Central memory CD8-positive, alpha-beta T cell (primary cell): ENCODE measurements around the gene PHF1.

ENCODE experiments used
- ATAC-seq: fragments of 150-1000 bp; cut with Tn5 transposase; replicated peaks from 2 replicates; pipeline ENCODE4 v1.10.0; 2022; ENCODE audit warnings: mild to moderate bottlenecking, moderate FRiP score, moderate number of reproducible peaks; ENCODE audit not compliant: poor library complexity, severe bottlenecking; ENCODE audit errors: extremely low read depth
- DNase-seq, 2 donors: peaks; one replicate each; pipeline ENCODE4 v3.0.0; 2021; ENCODE audit warnings: low spot score in 2 of 2
- H3K27ac Mint-ChIP-seq: one replicate; pipeline ENCODE4 v1.8.0; 2022; ENCODE audit warnings: low read depth, mild to moderate bottlenecking, moderate library complexity, mixed read lengths
- H3K27me3 Mint-ChIP-seq: one replicate; pipeline ENCODE4 v1.8.0; 2022; ENCODE audit warnings: mixed read lengths
- H3K36me3 Mint-ChIP-seq: one replicate; pipeline ENCODE4 v1.8.0; 2022; ENCODE audit warnings: mild to moderate bottlenecking, moderate library complexity, mixed read lengths; ENCODE audit not compliant: insufficient read depth
- H3K4me1 Mint-ChIP-seq: one replicate; pipeline ENCODE4 v1.8.0; 2022; ENCODE audit warnings: mixed read lengths
- H3K4me3 Mint-ChIP-seq: one replicate; pipeline ENCODE4 v1.8.0; 2022; ENCODE audit warnings: mild to moderate bottlenecking, moderate library complexity, mixed read lengths
- H3K9me3 Mint-ChIP-seq: one replicate; pipeline ENCODE4 v1.8.0; 2022; ENCODE audit warnings: mixed read lengths

The PHF1 gene

GRCh38 chr6:33425668-33426577 lies 15.1 kb downstream of the PHF1 start:
- Mint-ChIP-seq H3K4me3 (peak overlapping the region; percentile 79), H3K27me3 (no peaks in the 10 kb centered on the region), H3K4me1 (peaks cover 66% of the 10 kb centered on the region), H3K27ac (peak overlapping the region; percentile 87), H3K9me3 (no peaks in the 10 kb centered on the region), H3K36me3 (peaks cover 25% of the 10 kb centered on the region)
- ATAC-seq (peak; percentile 35), DNase-seq (peak; percentile 49 to 62)

GRCh38 chr6:33426590-33427511 lies 16.0 kb downstream of the PHF1 start:
- DNase-seq, result peak in 1 of 2 donors; percentile 46
- peak; percentile 62 for ATAC-seq

GRCh38 chr6:33427585-33428223 lies 16.9 kb downstream of the PHF1 start:
- peak; percentile 2 for ATAC-seq
- Mint-ChIP-seq H3K27ac (peak overlapping the region; percentile 87), H3K9me3 (no peaks in the 10 kb centered on the region), H3K4me3 (peak overlapping the region; percentile 79), H3K27me3 (no peaks in the 10 kb centered on the region), H3K4me1 (peaks cover 82% of the 10 kb centered on the region), H3K36me3 (peaks cover 27% of the 10 kb centered on the region)
- DNase-seq, result peak in 1 of 2 donors; percentile 42

More at GRCh38 chr6:33426590-33427511, 16.0 kb downstream of the PHF1 start:
- H3K27me3 Mint-ChIP-seq, result no peaks in the 10 kb centered on the region
- H3K4me1 Mint-ChIP-seq, result peaks cover 74% of the 10 kb centered on the region
- H3K27ac Mint-ChIP-seq, result peak overlapping the region; percentile 87
- H3K9me3 Mint-ChIP-seq, result no peaks in the 10 kb centered on the region
- peak overlapping the region; percentile 79 for H3K4me3 Mint-ChIP-seq
- H3K36me3 Mint-ChIP-seq, result peaks cover 27% of the 10 kb centered on the region

GRCh38 chr6:33428224-33428965 lies 17.6 kb downstream of the PHF1 start:
- Mint-ChIP-seq H3K27ac (peak overlapping the region; percentile 87), H3K36me3 (peaks cover 29% of the 10 kb centered on the region), H3K4me3 (peak overlapping the region; percentile 79), H3K9me3 (no peaks in the 10 kb centered on the region), H3K27me3 (no peaks in the 10 kb centered on the region), H3K4me1 (peaks cover 86% of the 10 kb centered on the region)
- ATAC-seq, result no peak
- no peak for DNase-seq

- no peak for DNase-seq
- Mint-ChIP-seq H3K27me3 (no peaks in the 10 kb centered on the region), H3K9me3 (no peaks in the 10 kb centered on the region), H3K4me1 (peaks cover 84% of the 10 kb centered on the region), H3K36me3 (peaks cover 29% of the 10 kb centered on the region), H3K4me3 (peak overlapping the region; percentile 79), H3K27ac (peak overlapping the region; percentile 87)
- no peak for ATAC-seq
Measured at GRCh38 chr6:33428966-33429749, 18.3 kb downstream of the PHF1 start.

- Mint-ChIP-seq H3K9me3 (no peaks in the 10 kb centered on the region), H3K4me3 (peak overlapping the region; percentile 79), H3K4me1 (peaks cover 80% of the 10 kb centered on the region), H3K27me3 (no peaks in the 10 kb centered on the region), H3K36me3 (peaks cover 29% of the 10 kb centered on the region), H3K27ac (peak overlapping the region; percentile 87)
- DNase-seq, result no peak
- peak; percentile 7 for ATAC-seq
Measured at GRCh38 chr6:33429750-33430052, 18.9 kb downstream of the PHF1 start.

- Mint-ChIP-seq H3K27me3 (no peaks in the 10 kb centered on the region), H3K4me3 (peak overlapping the region; percentile 79), H3K36me3 (peaks cover 31% of the 10 kb centered on the region), H3K27ac (peak overlapping the region; percentile 47), H3K4me1 (peaks cover 74% of the 10 kb centered on the region), H3K9me3 (no peaks in the 10 kb centered on the region)
- ATAC-seq (no peak), DNase-seq (no peak)
Measured at GRCh38 chr6:33430334-33430733, 19.5 kb downstream of the PHF1 start.

GRCh38 chr6:33430991-33431879 lies 20.4 kb downstream of the PHF1 start:
- Mint-ChIP-seq H3K9me3 (no peaks in the 10 kb centered on the region), H3K4me1 (peaks cover 69% of the 10 kb centered on the region), H3K36me3 (peaks cover 33% of the 10 kb centered on the region), H3K4me3 (peak overlapping the region; percentile 79), H3K27ac (peak overlapping the region; percentile 47), H3K27me3 (no peaks in the 10 kb centered on the region)
- peak; percentile 60 for ATAC-seq
- DNase-seq, result peak; percentile 66 to 82

- Mint-ChIP-seq H3K36me3 (peaks cover 31% of the 10 kb centered on the region), H3K27me3 (no peaks in the 10 kb centered on the region), H3K4me1 (peaks cover 61% of the 10 kb centered on the region), H3K4me3 (peak overlapping the region; percentile 79), H3K27ac (no peak overlapping the region), H3K9me3 (no peaks in the 10 kb centered on the region)
- ATAC-seq (no peak), DNase-seq (no peak)
Measured at GRCh38 chr6:33431880-33432541, 21.2 kb downstream of the PHF1 start.

- no peaks in the 10 kb centered on the region for H3K9me3 Mint-ChIP-seq
- peak overlapping the region; percentile 27 for H3K27ac Mint-ChIP-seq
- H3K27me3 Mint-ChIP-seq, result no peaks in the 10 kb centered on the region
- peak overlapping the region; percentile 79 for H3K4me3 Mint-ChIP-seq
- no peak for ATAC-seq
- H3K36me3 Mint-ChIP-seq, result peaks cover 26% of the 10 kb centered on the region
- H3K4me1 Mint-ChIP-seq, result peaks cover 55% of the 10 kb centered on the region
- no peak for DNase-seq
Measured at GRCh38 chr6:33432546-33432945, 21.7 kb downstream of the PHF1 start.
